C4-2B (cell line): ENCODE data around the gene PSMD4.

Experiments used
- H3K27ac ChIP-seq: fragments of 450-650 bp; 2 replicates; pipeline ENCODE4 v1.5.1; 2017
- CTCF ChIP-seq: fragments of 450-650 bp; conservative IDR thresholded peaks from 2 replicates; pipeline ENCODE4 v1.5.1; 2017; ENCODE audit warnings: mild to moderate bottlenecking
- ZFX ChIP-seq: fragments of 450-650 bp; IDR thresholded peaks from 2 replicates; pipeline ENCODE4 v1.6.1; 2017

Gene PSMD4

GRCh38 chr1:151254217-151255213, at the start of gene PSMD4:
Gene PSMD4, plus strand, starts transcription at chr1:151254734. Its CDS starts 49 bp downstream, at chr1:151254783.
- H3K27ac ChIP-seq, result peak within 1 kb of the TSS; percentile 95
- TF ChIP-seq ZFX (peak; percentile 69; the same call in 1 of the 2 replicates), CTCF (no peak)

- H3K27ac ChIP-seq, result peak overlapping the region; percentile 47
Measured at GRCh38 chr1:151205381-151205965, 49.1 kb upstream of the PSMD4 start.

GRCh38 chr1:151210830-151211229, 43.7 kb upstream of the PSMD4 start:
- H3K27ac ChIP-seq, result no peak overlapping the region

GRCh38 chr1:151211972-151212705, 42.4 kb upstream of the PSMD4 start:
- no peak overlapping the region for H3K27ac ChIP-seq
- TF ChIP-seq ZFX (no peak), CTCF (no peak)

More at GRCh38 chr1:151210830-151211229, 43.7 kb upstream of the PSMD4 start:
- no peak for TF ChIP-seq CTCF
- no peak for TF ChIP-seq ZFX

DNA sequence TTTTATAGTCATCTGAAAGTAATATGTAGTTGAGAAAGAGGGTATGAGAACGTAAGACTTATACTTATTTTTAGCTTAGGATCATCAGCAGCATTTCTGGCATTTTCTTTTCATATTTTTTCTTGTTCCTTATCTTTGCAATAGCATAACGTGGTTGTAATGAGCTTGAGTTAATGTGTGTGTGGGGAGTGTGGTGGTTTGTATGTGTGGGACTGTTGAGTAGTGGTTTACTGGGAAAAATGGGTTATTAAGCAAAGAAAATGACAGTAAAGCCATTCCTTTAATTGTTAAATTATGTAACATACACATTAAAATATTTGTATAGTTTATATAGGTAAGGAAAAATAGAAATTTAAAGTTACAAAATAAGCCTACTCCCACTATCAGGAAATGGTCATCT, 41.0 kb upstream of the PSMD4 start:
- no peak overlapping the region for H3K27ac ChIP-seq
- TF ChIP-seq CTCF (no peak), ZFX (no peak)

- TF ChIP-seq CTCF (no peak), ZFX (no peak)
- no peak overlapping the region for H3K27ac ChIP-seq
Measured at GRCh38 chr1:151221616-151222015, 32.9 kb upstream of the PSMD4 start.

DNA sequence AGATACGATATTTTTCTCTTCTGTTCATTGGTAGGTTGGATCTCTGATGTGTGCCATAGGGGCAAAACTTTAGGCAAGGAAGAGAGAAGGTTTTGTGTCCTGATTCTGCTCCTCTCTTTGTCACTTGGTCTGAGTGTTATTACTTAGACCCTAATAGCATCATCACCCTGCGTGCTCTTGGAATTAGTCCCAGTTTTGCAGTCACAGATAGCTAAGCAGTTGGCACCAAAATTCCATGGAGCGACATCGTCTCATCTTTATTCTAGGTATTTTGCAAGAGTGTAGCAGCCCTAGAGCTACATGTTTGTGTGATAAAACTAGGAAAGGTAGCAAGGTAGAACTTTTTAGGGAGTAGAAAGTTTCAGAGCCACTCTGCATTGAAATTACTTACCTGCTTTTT, 32.4 kb upstream of the PSMD4 start:
- H3K27ac ChIP-seq, result no peak overlapping the region
- TF ChIP-seq CTCF, result no peak
- no peak for TF ChIP-seq ZFX
